HEK293 (cell line): ENCODE results near the gene MYL3.

Experiments
- CTCF ChIP-seq: fragments of 450-650 bp; formaldehyde crosslinking; IDR thresholded peaks from 2 replicates; pipeline ENCODE4 v1.5.1; 2016; ENCODE audit warnings: missing biosample characterization, missing genetic modification characterization
- GLI4 ChIP-seq: fragments of 450-650 bp; formaldehyde crosslinking; IDR thresholded peaks from 2 replicates; pipeline ENCODE4 v1.5.1; 2016; ENCODE audit warnings: missing biosample characterization, missing genetic modification characterization
- KLF9 ChIP-seq: fragments of 450-650 bp; formaldehyde crosslinking; IDR thresholded peaks from 2 replicates; pipeline ENCODE4 v1.5.1; 2016; ENCODE audit warnings: missing biosample characterization, missing genetic modification characterization, low read depth
- MYNN ChIP-seq: fragments of 450-650 bp; formaldehyde crosslinking; IDR thresholded peaks from 2 replicates; pipeline ENCODE4 v1.5.1; 2016; ENCODE audit warnings: missing biosample characterization, missing genetic modification characterization, borderline replicate concordance
- PRDM10 ChIP-seq: fragments of 450-650 bp; formaldehyde crosslinking; IDR thresholded peaks from 2 replicates; pipeline ENCODE4 v1.5.1; 2016; ENCODE audit warnings: missing biosample characterization, missing genetic modification characterization
- SP2 ChIP-seq: fragments of 450-650 bp; formaldehyde crosslinking; IDR thresholded peaks from 2 replicates; pipeline ENCODE4 v1.5.1; 2016; ENCODE audit warnings: missing biosample characterization, missing genetic modification characterization
- ZNF146 ChIP-seq: fragments of 450-650 bp; formaldehyde crosslinking; IDR thresholded peaks from 2 replicates; pipeline ENCODE4 v1.5.1; 2016; ENCODE audit warnings: missing biosample characterization, missing genetic modification characterization
- ZSCAN16 ChIP-seq: fragments of 450-650 bp; formaldehyde crosslinking; IDR thresholded peaks from 2 replicates; pipeline ENCODE4 v1.5.1; 2016; ENCODE audit warnings: missing biosample characterization, missing genetic modification characterization

- TF ChIP-seq GLI4 (tag by site-specific recombination) (no peak), CTCF (tag by site-specific recombination) (no peak), ZSCAN16 (no peak), PRDM10 (tag by site-specific recombination) (no peak), MYNN (tag by site-specific recombination) (no peak), SP2 (no peak), ZNF146 (tag by site-specific recombination) (no peak), KLF9 (no peak)
These were observed 44.0 kb upstream of the MYL3 start for GRCh38 chr3:46907271-46907670.
